ENCODE data around the gene PERM1. TPM values are rescaled to one million over a fixed set of nuclear protein-coding genes. Genes with fewer than 3 reads are reported as not detected.
A peak's percentile ranks its signal among the peaks of the same experiment; 100 is the strongest.

Gene PERM1
- total and polyA plus RNA-seq, 2 of the 13 experiments (the other 11 are each of a cell fraction or from before 2014, with no cell fraction given): 0.04 to 0.29 TPM

GRCh38 chr1:1000357-1001056, 18.6 kb upstream of the PERM1 start (continued):
- TF ChIP-seq YY1 (IDR thresholded peaks at IDR 0.05; ENCODE audit: insufficient read depth, insufficient replicate concordance, low read depth, low read length) (no peak), ZMAT3 (CRISPR knock-in tag; conservative IDR thresholded peaks at IDR 0.05) (peak; percentile 87; the same call in 1 of the 2 replicates), CBX2 (IDR thresholded peaks at IDR 0.05; ENCODE audit: low read depth, low read length) (no peak), CBX2 (CRISPR knock-in tag; IDR thresholded peaks at IDR 0.05; ENCODE audit: low read depth) (peak; percentile 50; the same call in 1 of the 2 replicates), ZNF740 (CRISPR knock-in tag; IDR thresholded peaks at IDR 0.05) (no peak), SNAPC5 (CRISPR knock-in tag; IDR thresholded peaks at IDR 0.05; ENCODE audit: borderline replicate concordance) (no peak), ZC3H4 (CRISPR knock-in tag; IDR thresholded peaks at IDR 0.05; ENCODE audit: borderline replicate concordance) (no peak), DPF2 (CRISPR knock-in tag; IDR thresholded peaks at IDR 0.05; ENCODE audit: borderline replicate concordance, low read depth) (no peak; the same call in 1 of the 2 replicates), KDM2A (CRISPR knock-in tag; IDR thresholded peaks at IDR 0.05; ENCODE audit: borderline replicate concordance, low read depth) (peak; percentile 85; the same call in 1 of the 2 replicates), ZNF124 (CRISPR knock-in tag; IDR thresholded peaks at IDR 0.05) (no peak), MATR3 (CRISPR knock-in tag; IDR thresholded peaks at IDR 0.05) (no peak), SAFB2 (CRISPR knock-in tag; IDR thresholded peaks at IDR 0.05; ENCODE audit: borderline replicate concordance, low read depth) (peak; percentile 68; the same call in 1 of the 2 replicates), HOXA5 (CRISPR knock-in tag; IDR thresholded peaks at IDR 0.05) (0 out of 2 replicates have a peak, but pooled peaks have one; percentile 22), RAD51 (IDR thresholded peaks at IDR 0.05; ENCODE audit: borderline replicate concordance) (no peak), ZFX (CRISPR knock-in tag; IDR thresholded peaks at IDR 0.05; ENCODE audit: low read depth) (peak; percentile 94), ZNF101 (CRISPR knock-in tag; IDR thresholded peaks at IDR 0.05; ENCODE audit: borderline replicate concordance, low read depth) (no peak), RAD21 (CRISPR knock-in tag; IDR thresholded peaks at IDR 0.05) (no peak), ZNF121 (CRISPR knock-in tag; IDR thresholded peaks at IDR 0.05) (peak; percentile 53; the same call in 1 of the 2 replicates), AGO1 (IDR thresholded peaks at IDR 0.05; ENCODE audit: low read depth, low read length, poor library complexity, severe bottlenecking) (peak; percentile 73), ZNF576 (CRISPR knock-in tag; IDR thresholded peaks at IDR 0.05) (no peak), ZNF253 (CRISPR knock-in tag; IDR thresholded peaks at IDR 0.05; ENCODE audit: borderline replicate concordance) (peak; percentile 62; the same call in 1 of the 2 replicates), ZNF317 (CRISPR knock-in tag; IDR thresholded peaks at IDR 0.05) (no peak), ZMYM2 (CRISPR knock-in tag; IDR thresholded peaks at IDR 0.05) (peak; percentile 93), ZFP36L1 (CRISPR knock-in tag; IDR thresholded peaks at IDR 0.05) (peak; percentile 88; the same call in 1 of the 2 replicates), SP2 (CRISPR knock-in tag; IDR thresholded peaks at IDR 0.05) (peak; percentile 70), ZNF441 (CRISPR knock-in tag; IDR thresholded peaks at IDR 0.05; ENCODE audit: borderline replicate concordance) (peak; percentile 43; the same call in 1 of the 2 replicates), NFE2L1 (CRISPR knock-in tag; IDR thresholded peaks at IDR 0.05; ENCODE audit: borderline replicate concordance) (peak; percentile 66; the same call in 1 of the 2 replicates), SATB2 (CRISPR knock-in tag; IDR thresholded peaks at IDR 0.05) (peak; percentile 69), FOXA1 (IDR thresholded peaks at IDR 0.05) (no peak), FOXA1 (CRISPR knock-in tag; IDR thresholded peaks at IDR 0.05) (no peak), HOXA9 (CRISPR knock-in tag; IDR thresholded peaks at IDR 0.05; ENCODE audit: borderline replicate concordance) (peak; percentile 32; the same call in 1 of the 2 replicates)
